Measurements from ENCODE around the gene P2RY8. TPM values are rescaled to one million over a fixed set of nuclear protein-coding genes. Genes with fewer than 3 reads are reported as not detected.
"Not testable (repeated sequence)": the region's sequence is repeated elsewhere in the genome, so short reads cannot be mapped to it uniquely, and the experiment has no call there.

P2RY8 gene
- polyA plus RNA-seq, 1 donor, result 0.51 TPM

DNA sequence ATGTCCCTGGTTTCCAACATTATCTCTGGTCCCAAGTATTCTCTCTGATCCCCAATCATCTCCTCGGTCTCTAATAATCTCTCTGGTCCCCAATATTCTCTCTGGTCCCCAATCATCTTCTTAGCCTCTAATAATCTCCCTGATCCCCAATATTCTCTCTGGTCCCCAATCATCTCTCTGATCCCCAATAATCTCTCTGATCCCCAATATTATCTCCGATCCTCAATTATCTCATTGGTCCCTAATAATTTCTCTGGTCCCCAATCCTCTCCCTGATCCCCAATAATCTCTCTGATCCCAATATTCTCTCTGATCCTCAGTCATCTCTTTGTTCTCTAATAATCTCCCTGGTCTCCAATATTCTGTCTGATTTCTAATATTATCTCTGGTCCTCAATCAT is 16.6 kb downstream of the P2RY8 start:
- no peak for DNase-seq (ENCODE audit: low read depth)

DNA sequence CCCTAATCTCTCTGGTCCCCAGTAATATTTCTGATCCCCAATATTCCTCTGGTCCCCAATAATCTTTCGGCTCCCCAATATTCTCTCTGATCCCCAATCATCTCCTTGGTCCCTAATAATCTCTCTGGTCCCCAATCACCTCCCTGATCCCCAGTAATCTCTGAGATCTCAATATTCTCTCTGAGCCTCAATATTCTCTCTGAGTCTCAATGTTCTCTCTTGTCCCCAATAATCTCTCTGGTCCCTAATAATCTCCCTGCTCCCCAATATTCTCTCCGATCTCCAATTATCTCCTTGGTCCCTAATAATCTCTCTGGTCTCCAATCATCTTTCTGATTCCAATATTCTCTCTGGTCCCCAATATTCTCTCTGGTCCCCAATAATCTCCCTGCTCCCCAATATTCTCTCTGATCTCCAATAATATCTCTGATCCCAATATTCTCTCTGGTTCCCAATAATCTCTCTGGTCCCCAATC is 17.9 kb downstream of the P2RY8 start:
- DNase-seq (ENCODE audit: low read depth), result no peak

DNA sequence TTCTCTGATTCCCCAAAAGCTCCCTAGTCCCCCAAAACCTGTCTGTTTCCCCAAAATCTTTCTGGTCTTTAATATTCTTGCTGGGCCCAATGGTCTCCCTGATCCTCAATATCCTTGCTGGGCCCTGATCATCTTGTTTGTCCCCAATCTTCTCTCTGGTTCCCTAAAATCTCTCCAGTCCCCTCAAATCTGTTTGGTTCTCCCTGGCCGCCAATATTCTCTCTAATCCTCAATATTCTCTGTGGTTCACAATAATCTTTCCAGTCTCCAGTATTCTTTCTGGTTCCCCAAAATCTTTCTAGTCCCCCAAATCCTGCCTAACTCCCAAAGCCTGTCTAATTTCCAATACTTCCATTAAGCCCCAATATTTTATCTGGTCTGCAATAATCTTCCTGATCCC is 18.5 kb downstream of the P2RY8 start:
- DNase-seq (ENCODE audit: low read depth), result no peak

DNA sequence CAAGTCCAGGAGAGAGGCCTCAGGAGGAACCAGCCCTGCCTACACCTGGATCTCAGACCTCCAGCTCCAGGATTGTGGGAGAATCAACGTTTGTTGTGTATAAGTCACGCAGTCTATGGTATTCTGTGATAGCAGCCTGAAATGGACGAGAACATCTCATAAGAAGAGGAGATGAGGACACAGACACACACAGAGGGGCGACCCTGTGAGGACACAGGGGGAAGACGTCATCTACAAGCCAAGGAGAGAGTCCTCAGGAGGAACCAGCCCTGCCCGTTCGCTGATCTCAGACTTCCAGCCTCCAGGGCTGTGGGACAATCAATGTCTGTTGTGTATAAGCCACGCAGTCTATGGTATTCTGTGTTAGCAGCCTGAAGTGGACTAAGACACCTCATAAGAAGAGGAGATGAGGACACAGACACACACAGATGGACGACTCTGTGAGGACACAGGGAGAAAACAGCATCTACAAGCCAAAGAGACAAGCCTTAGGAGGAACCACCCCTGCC is 20.3 kb downstream of the P2RY8 start:
- DNase-seq (ENCODE audit: low read depth), result no peak

DNA sequence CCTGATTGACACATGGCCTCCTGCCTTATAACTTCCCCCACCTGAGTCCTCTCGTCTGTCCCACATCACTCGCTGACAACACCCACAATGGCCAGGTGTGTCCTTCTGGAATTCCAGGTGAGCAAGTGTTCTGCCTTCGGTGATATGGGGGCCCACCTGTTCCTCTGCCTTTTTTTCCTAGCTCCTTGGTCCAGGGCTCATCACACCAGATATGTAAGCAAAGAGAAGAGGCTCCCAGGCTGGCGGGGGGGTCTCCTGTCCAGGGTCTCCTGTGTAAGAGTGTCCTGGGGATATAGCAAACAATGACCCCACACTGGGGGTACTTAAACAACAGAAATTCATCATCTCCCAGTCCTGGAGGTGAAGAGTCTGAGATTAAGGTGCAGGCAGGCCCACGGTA is 25.2 kb downstream of the P2RY8 start:
- DNase-seq (ENCODE audit: low read depth), result no peak

DNA sequence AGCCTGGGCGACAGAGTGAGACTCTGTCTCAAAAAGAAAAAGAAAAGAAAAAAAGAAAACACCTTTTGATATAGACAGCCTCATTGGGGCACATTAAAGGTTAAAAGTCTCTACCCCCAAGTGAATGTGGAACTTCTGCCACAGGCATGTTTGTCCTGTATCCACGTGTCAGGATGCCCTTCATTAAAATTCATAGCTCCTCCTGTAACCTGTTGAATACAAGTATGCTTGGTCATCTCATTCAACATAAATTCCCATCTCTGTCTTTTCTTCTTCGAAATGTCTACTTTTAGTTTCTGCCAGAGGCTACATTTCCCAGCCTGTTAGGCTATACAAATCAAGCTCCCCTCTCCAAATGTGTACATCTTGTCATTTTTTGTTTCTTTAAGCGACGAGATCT is 25.8 kb downstream of the P2RY8 start:
- DNase-seq (ENCODE audit: low read depth), result no peak

DNA sequence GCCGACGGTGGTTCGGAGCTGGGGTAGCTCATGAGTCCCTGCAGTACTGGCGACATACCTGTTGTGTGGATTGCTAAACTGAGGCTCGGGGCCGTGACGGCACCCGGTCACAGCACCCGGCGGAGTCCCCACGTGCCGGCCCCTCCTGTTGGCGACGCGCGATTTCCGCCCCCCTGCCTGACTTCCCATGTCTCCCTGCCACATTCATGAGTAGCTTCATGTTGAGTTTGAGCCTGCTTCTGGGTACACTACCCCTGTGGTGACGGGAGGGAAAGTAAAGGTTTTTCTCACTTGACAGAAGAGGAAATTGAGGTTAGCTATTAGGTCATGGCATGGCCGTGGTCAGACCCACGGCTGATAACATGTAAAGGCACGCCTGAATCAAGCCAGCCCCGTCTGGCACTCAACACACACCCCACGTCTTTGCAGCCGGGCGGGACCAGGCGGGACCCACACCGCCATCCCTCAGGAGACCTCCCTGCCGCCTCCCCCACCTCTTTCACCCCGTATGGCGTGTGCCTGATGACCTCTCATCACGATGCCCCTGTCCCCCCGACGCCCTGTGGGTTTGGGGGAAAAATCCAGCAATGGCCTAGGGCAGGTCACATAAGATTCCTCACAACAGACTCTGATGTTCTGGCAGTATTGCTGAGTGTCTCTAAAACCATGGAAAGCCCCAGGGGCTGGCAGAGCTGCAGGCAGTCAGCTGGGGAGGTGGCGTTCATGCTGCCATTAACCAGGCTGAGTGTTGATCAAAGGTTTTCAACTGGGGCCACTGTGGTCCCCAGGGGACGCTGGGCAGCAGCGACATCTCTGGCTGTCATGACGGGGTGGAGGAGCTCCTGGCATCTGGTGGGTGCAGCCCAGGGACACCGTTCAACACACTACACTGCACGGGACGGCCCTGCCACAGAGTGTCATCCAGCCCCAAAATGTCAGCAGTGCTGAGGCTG is 29.2 kb downstream of the P2RY8 start:
- DNase-seq (ENCODE audit: low read depth), result no peak

DNA sequence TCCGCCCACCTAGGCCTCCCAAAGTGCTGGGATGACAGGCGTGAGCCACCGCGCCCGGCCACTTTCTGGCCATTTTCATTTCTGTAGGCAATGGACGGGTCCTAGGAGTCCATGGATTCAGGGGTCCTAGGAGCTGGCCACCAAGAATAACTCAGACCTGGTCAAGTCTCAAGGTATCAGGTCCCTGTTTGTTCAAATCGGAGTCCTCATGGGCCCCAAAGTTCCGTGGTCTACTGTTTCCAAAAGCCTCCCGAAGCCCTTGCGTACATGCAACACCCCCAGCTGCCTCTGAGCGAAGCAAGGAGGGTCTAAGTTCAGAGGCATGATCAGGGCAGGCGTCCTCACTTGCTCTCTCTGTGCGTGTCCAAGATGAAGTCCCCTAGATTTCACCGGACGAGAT is 30.1 kb downstream of the P2RY8 start:
- no peak for DNase-seq (ENCODE audit: low read depth)

DNA sequence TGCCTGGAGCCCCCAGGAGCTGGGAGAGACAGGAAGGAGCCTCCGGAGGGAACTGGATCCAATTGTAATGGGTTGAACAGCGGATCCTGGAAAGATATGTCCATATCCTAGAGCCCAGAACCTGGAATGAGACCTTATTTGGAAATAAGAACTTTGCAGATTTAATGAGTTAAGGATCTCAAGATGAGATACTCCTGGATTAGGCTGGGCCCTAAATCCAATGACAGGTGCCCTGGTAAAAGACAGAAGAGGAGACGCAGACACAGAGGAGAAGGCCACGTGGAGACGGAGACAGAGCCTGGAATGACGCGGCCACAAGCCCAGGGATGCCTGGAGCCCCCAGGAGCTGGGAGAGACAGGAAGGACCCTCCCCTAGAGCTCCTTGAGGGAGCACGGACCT is 34.1 kb downstream of the P2RY8 start:
- no peak for DNase-seq (ENCODE audit: low read depth)

DNA sequence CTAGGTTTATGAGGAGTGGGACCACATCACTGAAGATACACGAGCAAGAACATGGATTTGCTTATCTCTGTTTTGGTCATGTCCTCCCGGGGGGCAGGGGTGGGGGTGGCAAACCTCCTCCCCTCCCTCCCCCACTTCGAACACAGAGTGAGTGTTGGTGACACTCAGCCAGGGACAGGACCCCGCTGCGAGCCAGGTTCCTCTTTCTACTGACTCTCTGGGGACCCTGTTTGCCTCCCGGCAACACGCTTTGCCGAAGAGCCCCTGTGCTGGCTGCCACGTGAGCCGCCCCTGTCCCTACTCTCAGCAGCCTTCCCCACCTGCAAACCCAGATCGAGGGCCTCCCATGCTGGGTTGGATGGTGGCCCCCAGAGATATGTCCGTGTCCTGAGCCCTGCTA is 34.7 kb downstream of the P2RY8 start:
- DNase-seq (ENCODE audit: low read depth), result no peak

DNA sequence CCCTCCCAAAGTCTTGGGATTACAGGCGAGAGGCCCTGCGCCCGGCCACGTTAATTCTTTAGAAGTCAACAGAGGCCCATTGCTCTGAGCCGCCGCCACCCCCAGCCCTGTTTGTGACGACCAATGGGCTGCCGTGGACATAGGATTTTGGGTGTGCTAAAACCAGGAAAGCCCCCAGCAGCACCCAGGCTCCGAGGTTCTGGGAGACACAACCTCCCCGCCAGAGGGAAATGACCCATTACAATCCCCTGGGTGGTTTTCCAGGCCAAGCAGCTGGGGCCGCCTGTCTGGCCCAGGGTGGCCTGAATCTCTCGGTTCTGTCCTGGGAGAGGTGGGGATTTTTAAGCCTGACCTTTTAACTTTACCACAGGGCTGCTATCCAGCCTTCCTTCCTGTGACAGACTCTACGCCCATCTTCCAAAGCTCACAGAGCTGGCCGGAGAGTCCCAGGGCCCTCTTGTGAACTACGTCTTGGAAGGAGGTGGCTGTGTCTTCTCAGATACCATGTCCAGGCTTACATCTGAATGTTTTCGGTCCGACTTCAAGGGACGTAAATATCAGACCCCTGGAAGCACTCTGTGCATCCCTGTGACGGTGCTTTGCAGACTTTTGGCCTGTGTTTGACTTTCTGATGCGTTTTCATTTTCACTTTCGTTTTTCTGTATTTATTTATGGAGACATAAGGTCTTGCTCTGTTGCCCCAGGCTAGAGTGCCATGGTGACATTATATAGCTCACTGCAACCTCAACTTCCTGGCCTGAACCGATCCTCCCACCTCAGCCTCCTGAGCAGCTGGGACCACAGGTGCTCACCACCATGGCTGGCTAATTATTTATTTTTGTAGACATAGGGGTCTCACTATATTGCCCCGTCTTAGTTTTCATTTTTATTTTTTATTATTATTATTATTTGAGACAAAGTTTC is 36.0 kb downstream of the P2RY8 start:
- no peak for DNase-seq (ENCODE audit: low read depth)

DNA sequence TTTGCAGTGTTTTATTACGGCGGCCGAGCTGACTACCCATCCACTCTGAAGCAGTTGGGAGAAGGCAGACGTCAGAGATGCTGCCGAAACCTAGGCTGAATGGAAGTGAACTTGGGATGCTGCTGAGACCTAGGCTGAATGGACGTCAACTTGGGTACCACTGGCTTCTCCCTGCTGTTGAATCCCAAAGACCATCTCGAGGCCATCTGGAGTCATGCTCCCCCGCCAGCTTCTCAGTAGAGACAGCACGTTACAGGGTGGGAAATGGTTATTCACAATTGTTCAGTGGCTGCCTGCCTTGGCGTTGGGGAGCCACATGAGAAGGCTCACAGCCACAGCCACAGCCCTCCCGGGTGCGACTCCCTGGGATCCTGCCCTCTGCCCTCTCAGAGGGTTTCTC is 40.9 kb downstream of the P2RY8 start:
- DNase-seq (ENCODE audit: low read depth), result no peak

DNA sequence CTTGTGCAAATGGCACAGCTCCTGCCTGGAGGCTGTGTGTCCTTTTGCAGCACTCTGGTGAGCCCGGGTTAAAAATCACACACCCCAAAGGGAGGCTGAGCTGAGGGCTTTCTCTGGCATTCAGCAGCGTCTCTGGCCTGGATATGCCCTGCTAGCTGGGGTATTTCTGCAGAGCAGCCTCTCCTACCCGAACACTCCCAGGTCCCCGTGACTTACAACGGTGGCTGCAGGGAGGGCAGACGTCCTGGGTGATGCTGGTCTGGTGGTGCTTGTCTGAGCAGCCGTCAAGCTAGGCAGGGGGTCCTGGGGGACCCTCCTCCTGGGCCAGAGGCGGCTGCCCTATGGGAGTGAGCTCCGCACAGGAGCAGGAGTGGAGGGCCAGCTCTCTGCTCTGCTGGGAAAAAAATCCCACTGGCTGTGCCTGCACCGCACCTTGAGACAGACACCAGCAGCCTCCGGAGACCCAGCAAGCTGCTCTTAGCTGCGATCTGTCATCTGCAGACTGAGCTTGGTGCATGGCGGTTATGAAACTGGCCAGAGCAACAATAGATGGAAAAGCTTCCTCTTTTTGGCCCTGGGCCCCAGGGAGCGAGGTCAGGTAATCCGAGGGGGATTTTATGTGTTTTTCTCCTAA is 43.0 kb downstream of the P2RY8 start:
- no peak for DNase-seq (ENCODE audit: low read depth)

DNA sequence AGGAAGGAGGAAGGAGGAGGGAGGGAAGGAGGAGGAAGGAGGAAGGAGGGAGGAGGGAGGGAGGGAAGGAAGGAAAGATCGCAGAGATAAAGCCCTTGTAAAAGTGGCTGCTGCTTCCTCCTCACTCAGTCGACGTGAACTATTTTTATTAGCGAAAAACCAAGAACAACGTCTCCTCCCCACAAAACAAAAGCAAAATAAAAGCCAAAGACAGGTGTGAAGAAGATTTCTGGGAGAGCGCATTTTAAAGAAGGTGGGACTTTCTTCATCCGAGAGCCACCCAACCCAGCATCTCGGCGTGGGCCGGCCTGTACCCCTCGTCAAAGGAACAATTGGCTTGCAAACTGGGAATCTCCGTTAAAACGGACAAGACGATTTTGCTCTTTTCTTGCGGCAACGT is 43.6 kb downstream of the P2RY8 start:
- DNase-seq (ENCODE audit: low read depth), result no peak

DNA sequence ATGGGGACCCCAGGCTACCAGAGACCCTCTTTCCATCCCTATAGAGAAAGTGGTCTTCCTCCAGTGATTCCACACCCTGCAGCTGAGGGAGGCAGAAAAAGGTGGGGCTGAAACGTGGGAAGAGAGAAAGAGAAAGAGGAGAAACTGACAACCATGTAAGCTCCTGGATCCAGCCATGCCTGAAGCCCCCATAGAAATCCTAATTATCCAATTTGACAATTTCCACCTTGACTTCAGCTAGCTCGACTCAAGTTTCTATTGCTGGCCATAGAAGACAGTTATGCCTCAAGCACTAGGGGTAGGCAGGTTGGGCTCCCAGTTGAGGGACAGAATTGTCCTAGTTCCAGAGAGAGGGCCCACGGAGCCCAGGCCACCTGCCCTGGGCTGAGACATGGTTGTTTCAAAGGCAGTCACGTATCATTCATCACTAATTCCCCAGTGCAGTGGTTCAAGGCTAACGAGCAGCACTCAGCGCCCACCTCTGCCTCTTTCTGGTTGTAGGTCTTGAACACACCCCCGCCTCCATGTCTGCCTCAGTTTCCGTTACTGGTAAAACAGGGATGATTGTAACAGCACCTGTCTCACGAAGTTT is 44.5 kb downstream of the P2RY8 start:
- no peak for DNase-seq (ENCODE audit: low read depth)

DNA sequence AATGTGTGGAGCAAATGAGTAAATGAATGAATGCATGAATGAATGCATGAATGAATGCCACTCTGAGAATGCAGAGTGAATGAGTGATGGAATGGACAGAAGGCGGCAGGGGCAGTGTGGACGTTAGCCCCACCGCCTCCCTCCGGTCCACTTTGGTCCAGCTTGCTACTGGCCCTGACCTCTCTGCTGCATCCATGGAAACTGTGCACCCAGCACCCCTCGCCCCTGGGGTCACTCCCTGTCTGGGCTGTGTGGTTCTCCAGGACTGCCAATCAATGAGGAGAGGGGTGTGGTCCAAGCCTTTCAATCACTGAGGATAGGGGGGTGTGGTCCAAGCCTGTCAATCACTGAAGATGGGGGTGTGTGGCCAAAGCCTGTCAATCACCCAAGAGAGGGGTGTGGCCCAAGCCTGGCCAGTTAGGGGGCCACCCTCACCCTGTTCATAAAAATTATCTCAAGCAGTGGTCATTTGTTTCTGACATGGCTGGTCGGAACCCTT is 45.1 kb downstream of the P2RY8 start:
- DNase-seq (ENCODE audit: low read depth), result no peak

DNA sequence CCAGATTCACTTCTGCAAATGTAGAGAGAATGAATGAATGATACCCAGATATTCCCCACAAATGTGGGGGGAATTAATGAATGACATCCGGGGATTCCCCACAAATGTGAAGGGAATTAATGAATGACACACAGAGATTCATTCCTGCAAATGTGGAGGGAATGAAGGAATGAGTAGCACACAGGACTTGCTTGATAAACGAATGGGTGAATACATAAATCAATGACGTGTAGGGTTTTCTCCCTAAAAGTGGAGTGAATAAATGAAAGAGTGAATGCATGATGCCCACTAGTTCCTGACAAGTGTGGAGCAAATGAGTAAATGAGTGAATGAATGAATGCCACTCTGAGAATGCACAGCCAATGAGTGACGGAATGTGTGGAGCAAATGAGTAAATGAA is 45.7 kb downstream of the P2RY8 start:
- not testable (repeated sequence) for DNase-seq (ENCODE audit: low read depth)

DNA sequence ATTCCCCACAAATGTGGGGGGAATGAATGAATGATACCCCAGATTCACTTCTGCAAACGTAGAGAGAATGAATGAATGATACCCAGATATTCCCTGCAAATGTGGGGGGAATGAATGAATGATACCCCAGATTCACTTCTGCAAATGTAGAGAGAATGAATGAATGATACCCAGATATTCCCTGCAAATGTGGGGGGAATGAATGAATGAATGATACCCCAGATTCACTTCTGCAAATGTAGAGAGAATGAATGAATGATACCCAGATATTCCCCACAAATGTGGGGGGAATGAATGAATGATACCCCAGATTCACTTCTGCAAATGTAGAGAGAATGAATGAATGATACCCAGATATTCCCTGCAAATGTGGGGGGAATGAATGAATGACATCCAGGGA is 46.3 kb downstream of the P2RY8 start:
- not testable (repeated sequence) for DNase-seq (ENCODE audit: low read depth)

DNA sequence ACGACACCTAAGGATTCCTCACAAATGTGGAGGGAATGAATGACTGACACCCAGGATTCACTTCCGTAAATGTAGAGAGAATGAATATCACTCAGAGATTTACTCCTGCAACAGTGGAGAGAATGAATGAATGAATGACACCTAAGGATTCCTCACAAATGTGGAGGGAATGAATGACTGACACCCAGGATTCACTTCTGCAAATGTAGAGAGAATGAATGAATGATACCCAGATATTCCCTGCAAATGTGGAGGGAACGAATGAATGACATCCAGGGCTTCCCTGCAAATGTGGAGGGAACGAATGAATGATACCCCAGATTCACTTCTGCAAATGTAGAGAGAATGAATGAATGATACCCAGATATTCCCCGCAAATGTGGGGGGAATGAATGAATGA is 47.6 kb downstream of the P2RY8 start:
- not testable (repeated sequence) for DNase-seq (ENCODE audit: low read depth)

DNA sequence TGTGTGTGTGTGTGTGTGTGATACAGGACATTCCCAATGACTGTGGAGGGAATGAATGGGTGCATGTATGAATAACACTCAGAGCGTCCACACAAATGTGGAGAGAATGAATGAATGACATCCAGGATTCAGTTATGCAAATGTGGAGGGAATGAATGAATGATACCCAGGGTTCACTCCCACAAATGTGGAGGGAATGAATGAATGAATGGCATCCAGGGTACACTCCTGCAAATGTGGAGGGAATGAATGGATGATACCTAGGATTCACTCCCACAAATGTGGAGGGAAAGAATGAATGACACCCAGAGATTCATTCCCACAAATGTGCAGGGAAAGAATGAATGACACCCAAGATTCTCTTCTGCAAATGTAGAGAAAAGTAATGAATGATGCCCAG is 48.2 kb downstream of the P2RY8 start:
- no peak for DNase-seq (ENCODE audit: low read depth)

DNA sequence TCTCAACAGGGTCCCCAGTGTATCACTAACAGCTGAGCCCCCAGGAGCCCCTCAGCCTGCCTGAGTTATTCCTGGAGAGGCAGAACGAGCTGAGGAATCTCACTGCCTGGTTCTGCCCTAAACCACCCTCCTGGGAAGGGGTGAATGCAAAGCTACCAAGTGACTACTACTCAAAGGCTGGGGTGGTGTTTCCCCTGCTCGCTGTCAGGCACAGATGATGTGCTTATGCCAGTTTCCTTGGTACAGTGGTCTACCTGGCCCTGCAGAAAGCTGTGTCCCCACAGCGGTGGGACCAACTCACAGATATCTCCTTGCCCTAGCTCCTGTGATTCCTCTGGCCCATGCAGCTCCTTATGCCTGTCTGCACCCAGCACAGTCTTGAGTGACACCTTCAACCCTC is 48.8 kb downstream of the P2RY8 start:
- no peak for DNase-seq (ENCODE audit: low read depth)
